ENCODE measurements around the gene ALDH3B2.

The ALDH3B2 gene

GRCh38 chr11:67613960-67614715 is 60.3 kb downstream of the ALDH3B2 start:
- DNase-seq (ENCODE audit: low spot score): peak; percentile 22

- DNase-seq (ENCODE audit: low spot score): no peak
Observed at GRCh38 chr11:67613313-67613959, 61.0 kb downstream of the ALDH3B2 start.

- no peak for DNase-seq (ENCODE audit: low spot score)
Observed at GRCh38 chr11:67612751-67613150, 61.7 kb downstream of the ALDH3B2 start.

Data from LoVo (cell line).